ENCODE measurements around the gene UBALD1.
A peak's percentile ranks its signal among the peaks of the same experiment; 100 is the strongest.

Gene UBALD1

GRCh38 chr16:4641895-4642294 lies 27.2 kb upstream of the UBALD1 start:
- DNase-seq = no peak

GRCh38 chr16:4641306-4641687 lies 26.6 kb upstream of the UBALD1 start:
- no peak for DNase-seq

- no peak for DNase-seq
Measured at GRCh38 chr16:4640572-4641305, 26.1 kb upstream of the UBALD1 start.

GRCh38 chr16:4639899-4640509 lies 25.3 kb upstream of the UBALD1 start:
- DNase-seq = no peak

- DNase-seq = no peak
Measured at GRCh38 chr16:4637501-4638166, 22.9 kb upstream of the UBALD1 start.

GRCh38 chr16:4636196-4636595 lies 21.5 kb upstream of the UBALD1 start:
- DNase-seq = no peak

GRCh38 chr16:4634768-4635167 lies 20.1 kb upstream of the UBALD1 start:
- DNase-seq = no peak

GRCh38 chr16:4633910-4634635 lies 19.4 kb upstream of the UBALD1 start:
- DNase-seq = no peak

- no peak for DNase-seq
Measured at GRCh38 chr16:4631444-4631843, 16.8 kb upstream of the UBALD1 start.

- no peak for DNase-seq
Measured at GRCh38 chr16:4628283-4628682, 13.6 kb upstream of the UBALD1 start.

- DNase-seq = no peak
Measured at GRCh38 chr16:4626396-4626795, 11.7 kb upstream of the UBALD1 start.

GRCh38 chr16:4625560-4626159 lies 11.0 kb upstream of the UBALD1 start:
- DNase-seq = no peak

GRCh38 chr16:4624827-4625559 lies 10.3 kb upstream of the UBALD1 start:
- no peak for DNase-seq

GRCh38 chr16:4624015-4624826 lies 9.5 kb upstream of the UBALD1 start, which contains the start of gene MGRN1:
MGRN1 (plus strand) TSS chr16:4624826; CDS start chr16:4624961, 135 bp downstream.
- peak; percentile 95 for DNase-seq

GRCh38 chr16:4623593-4623992 lies 8.9 kb upstream of the UBALD1 start:
- no peak for DNase-seq

- DNase-seq = no peak
Measured at GRCh38 chr16:4618645-4619418, 4.1 kb upstream of the UBALD1 start.

- DNase-seq = no peak
Measured at GRCh38 chr16:4617880-4618279, 3.2 kb upstream of the UBALD1 start.

GRCh38 chr16:4616047-4616811 lies 1.5 kb upstream of the UBALD1 start:
- peak; percentile 99 for DNase-seq

GRCh38 chr16:4615384-4616046 lies 827 bp upstream of the UBALD1 start:
- no peak for DNase-seq
